Neutrophil (primary cell): Measurements from ENCODE around the gene NDUFV3.
"Not testable (repeated sequence)": the region's sequence is repeated elsewhere in the genome, so short reads cannot be mapped to it uniquely, and the experiment has no call there.

Experiments used
- H3K27ac ChIP-seq: fragments of 200-600 bp; sonication (generic); 2 replicates; pipeline ENCODE4 v1.5.1; 2016; ENCODE audit warnings: mild to moderate bottlenecking, moderate library complexity
- H3K27me3 ChIP-seq: fragments of 200-600 bp; sonication (generic); 2 replicates; pipeline ENCODE4 v1.6.0; 2016; ENCODE audit warnings: mild to moderate bottlenecking
- H3K36me3 ChIP-seq: fragments of 200-600 bp; sonication (generic); 2 replicates; pipeline ENCODE4 v1.5.1; 2017
- H3K4me1 ChIP-seq, 2 experiments: fragments of 200-600 bp in 1 of 2; sonication (generic) in 1 of 2; 1 replicate in 1 of 2; 2 replicates in 1 of 2; pipeline versions ENCODE4 v1.5.1 to v1.6.1; 2013 to 2016; ENCODE audit warnings: low read depth in 1 of 2, low read length in 1 of 2, mild to moderate bottlenecking in 1 of 2, moderate library complexity in 1 of 2; ENCODE audit not compliant: control insufficient read depth in 1 of 2, insufficient read depth in 1 of 2
- H3K4me3 ChIP-seq, 2 experiments: fragments of 200-600 bp in 1 of 2; sonication (generic) in 1 of 2; 1 replicate in 1 of 2; 2 replicates in 1 of 2; pipeline ENCODE4 v1.5.1; 2013 to 2016; ENCODE audit warnings: low read depth in 1 of 2, low read length in 1 of 2, mild to moderate bottlenecking in 1 of 2, moderate library complexity in 1 of 2
- H3K9me3 ChIP-seq: fragments of 200-600 bp; sonication (generic); 2 replicates; pipeline ENCODE4 v1.5.1; 2016
- TF ChIP-seq, protein P1 (sequence below): fragments of 200-600 bp; sonication (generic); IDR thresholded peaks from 2 replicates; pipeline ENCODE4 v1.5.1; 2016; ENCODE audit warnings: antibody characterized with exemption

Gene NDUFV3

DNA sequence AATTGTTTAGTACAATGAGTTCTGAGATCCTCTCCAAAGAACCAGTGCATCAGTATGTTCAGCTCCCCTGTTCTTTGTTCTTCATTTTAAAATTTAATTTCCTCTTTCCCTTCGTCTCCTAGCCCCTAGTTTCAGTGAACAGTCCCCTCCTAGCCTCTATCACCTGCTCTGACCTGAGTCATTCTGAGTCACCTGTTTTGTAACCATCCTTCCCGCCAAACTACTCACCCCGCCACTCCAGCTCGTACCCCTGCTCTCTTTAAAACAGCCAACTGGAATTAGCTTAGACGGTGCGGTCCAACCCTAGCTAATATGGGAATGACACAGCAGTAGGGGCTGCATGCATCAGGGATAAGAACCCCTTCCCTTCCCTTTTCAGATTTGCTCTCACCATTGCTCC, 49.1 kb downstream of the NDUFV3 start:
- Histone ChIP-seq H3K4me3 (no peak overlapping the region), H3K27ac (no peak overlapping the region), H3K4me1 (peaks cover 5 to 10% of the 10 kb centered on the region in 2 experiments), H3K36me3 (no peaks in the 10 kb centered on the region), H3K9me3 (no peaks in the 10 kb centered on the region), H3K27me3 (no peaks in the 10 kb centered on the region)
- TF ChIP-seq, protein P1, sequence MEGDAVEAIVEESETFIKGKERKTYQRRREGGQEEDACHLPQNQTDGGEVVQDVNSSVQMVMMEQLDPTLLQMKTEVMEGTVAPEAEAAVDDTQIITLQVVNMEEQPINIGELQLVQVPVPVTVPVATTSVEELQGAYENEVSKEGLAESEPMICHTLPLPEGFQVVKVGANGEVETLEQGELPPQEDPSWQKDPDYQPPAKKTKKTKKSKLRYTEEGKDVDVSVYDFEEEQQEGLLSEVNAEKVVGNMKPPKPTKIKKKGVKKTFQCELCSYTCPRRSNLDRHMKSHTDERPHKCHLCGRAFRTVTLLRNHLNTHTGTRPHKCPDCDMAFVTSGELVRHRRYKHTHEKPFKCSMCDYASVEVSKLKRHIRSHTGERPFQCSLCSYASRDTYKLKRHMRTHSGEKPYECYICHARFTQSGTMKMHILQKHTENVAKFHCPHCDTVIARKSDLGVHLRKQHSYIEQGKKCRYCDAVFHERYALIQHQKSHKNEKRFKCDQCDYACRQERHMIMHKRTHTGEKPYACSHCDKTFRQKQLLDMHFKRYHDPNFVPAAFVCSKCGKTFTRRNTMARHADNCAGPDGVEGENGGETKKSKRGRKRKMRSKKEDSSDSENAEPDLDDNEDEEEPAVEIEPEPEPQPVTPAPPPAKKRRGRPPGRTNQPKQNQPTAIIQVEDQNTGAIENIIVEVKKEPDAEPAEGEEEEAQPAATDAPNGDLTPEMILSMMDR, result no peak

DNA sequence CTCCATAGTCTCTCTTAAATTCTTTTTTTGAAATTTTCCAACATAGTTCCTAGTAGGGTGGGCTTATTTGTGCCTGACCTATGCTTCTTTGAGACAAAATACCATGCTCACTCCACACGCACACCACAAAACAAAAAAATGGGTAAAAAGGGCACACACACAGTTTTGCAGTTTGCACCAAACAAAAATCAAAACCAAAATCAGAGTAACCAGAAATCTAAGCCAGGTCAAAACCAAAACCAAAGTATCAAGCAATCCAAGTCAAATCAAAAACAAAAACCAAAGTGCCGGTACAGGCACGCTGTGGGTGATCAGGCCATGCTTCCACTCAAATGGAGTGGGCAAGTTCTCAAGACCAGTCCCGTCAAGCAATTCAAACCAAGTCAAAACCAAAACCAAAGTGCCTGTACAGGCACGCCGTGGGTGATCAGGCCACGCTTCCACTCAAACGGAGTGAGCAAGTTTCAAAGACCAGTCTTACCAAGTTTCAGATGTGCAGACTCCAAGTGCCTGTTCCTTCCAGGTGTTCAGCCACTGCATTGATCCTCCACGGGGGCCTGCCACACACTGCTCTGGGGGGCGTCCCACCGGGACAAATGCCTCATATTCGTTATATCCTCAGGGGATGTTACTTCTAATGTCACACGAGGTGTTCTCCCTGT, 56.1 kb downstream of the NDUFV3 start:
- H3K36me3 ChIP-seq, H3K27ac ChIP-seq: not testable (repeated sequence)

DNA sequence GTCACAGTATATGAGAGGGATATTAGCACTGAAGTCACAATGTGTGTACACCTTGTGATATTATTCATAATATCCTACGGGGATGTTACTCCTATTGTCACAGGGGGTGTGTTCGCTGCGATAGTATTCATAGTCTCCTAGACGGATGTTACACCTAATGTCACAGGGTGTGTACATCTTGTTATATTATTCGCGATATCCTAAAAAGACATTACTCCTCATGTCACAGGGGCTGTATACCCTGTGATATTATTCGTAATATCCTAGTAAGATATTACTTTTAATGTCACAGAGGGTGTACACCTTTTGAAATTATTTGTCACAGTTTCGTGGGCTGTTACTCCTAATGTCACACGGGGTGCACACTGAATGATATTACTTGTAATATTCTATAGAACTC, 58.1 kb downstream of the NDUFV3 start:
- H3K36me3 ChIP-seq, H3K27me3 ChIP-seq, H3K27ac ChIP-seq, H3K4me3 ChIP-seq, H3K4me1 ChIP-seq, H3K9me3 ChIP-seq: not testable (repeated sequence)

More for the DNA sequence above, 56.1 kb downstream of the NDUFV3 start:
- H3K9me3 ChIP-seq, H3K4me1 ChIP-seq, H3K4me3 ChIP-seq, H3K27me3 ChIP-seq: not testable (repeated sequence)

DNA sequence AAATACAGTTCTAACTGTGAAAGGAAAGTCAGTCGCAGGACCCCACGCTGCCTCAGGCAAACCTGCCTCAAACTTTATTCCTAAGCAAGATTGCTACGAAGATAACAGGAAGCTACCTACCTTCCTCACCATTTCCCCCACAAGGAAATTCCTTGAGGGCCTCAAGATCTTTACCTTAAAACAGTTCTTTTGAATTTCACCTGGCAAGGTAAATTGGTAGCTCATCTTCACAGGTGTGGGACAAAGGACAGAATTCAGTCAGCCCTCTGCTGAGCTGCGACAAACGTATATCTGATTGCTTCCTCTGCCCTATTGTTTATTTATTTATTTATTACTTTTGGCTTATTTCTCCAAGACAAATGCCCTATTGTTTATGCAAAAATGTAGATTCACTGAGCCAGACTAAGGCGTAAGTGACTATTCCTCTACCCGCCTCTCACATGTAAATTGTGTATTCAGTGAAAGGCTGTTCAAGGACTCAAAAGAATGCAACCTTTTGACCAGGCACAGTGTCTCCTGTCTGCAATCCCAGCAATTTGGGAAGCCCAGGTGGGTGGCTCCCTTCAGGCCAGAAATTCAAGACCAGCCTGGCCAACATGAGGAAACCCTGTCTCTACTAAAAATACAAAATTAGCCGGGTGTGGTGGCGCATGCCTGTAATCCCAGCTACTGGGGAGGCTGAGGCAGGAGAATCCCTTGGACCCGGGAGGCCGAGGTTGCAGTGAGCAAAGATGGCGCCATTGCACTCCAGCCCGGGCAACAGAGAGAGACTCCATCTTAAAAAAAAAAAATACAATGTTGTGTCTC, 63.9 kb downstream of the NDUFV3 start:
- no peaks in the 10 kb centered on the region for H3K4me1 ChIP-seq
- H3K27ac ChIP-seq, result no peak overlapping the region

DNA sequence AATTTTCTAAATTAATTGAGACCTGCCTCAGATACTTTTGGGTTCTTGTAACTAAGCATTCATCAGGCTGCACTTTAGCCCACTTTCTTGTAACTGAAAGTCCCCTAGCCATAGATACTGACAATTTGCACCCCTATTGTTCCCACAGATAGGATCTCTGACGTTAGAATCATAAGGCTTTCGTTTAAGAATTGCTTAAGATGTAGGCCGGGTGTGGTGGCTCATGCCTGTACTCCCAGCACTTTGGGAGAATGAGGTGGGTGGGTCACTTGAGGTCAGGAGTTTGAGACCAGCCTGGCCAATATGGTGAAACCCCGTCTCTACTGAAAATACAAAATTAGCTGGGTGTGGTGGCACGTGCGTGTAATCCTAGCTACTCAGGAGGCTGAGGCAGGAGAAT, 65.0 kb downstream of the NDUFV3 start:
- not testable (repeated sequence) for H3K27me3 ChIP-seq, H3K4me3 ChIP-seq

More for the DNA sequence above, 63.9 kb downstream of the NDUFV3 start:
- Histone ChIP-seq H3K4me3 (no peak overlapping the region), H3K9me3 (no peaks in the 10 kb centered on the region), H3K27me3 (no peaks in the 10 kb centered on the region), H3K36me3 (no peaks in the 10 kb centered on the region)
- TF ChIP-seq, protein P1, result no peak

DNA sequence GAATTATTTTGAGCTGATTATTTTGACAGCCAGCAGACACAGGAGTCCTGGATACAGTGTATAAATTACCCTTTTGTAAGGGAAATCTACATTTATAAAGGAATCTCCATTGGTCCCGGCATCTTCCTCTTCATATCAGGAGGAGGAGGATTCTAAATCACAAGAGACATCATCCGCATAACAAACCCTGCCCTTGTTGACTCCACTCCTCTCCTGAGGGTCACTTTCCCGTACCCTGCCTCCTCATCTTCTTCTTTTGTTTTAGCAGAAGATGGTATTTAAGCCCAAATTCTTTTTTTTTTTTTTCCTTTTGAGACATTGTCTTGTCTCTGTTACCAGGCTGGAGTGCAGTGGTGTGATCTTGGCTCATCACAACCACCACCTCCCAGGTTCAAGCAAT, 66.6 kb downstream of the NDUFV3 start:
- no peaks in the 10 kb centered on the region for H3K36me3 ChIP-seq
- no peaks in the 10 kb centered on the region for H3K9me3 ChIP-seq
- H3K27ac ChIP-seq, result no peak overlapping the region
- no peaks in the 10 kb centered on the region for H3K4me1 ChIP-seq
- H3K4me3 ChIP-seq, result no peak overlapping the region
- TF ChIP-seq, protein P1, result no peak
- no peaks in the 10 kb centered on the region for H3K27me3 ChIP-seq

More for the DNA sequence above, 65.0 kb downstream of the NDUFV3 start:
- H3K27ac ChIP-seq, H3K36me3 ChIP-seq, H3K9me3 ChIP-seq, H3K4me1 ChIP-seq: not testable (repeated sequence)

DNA sequence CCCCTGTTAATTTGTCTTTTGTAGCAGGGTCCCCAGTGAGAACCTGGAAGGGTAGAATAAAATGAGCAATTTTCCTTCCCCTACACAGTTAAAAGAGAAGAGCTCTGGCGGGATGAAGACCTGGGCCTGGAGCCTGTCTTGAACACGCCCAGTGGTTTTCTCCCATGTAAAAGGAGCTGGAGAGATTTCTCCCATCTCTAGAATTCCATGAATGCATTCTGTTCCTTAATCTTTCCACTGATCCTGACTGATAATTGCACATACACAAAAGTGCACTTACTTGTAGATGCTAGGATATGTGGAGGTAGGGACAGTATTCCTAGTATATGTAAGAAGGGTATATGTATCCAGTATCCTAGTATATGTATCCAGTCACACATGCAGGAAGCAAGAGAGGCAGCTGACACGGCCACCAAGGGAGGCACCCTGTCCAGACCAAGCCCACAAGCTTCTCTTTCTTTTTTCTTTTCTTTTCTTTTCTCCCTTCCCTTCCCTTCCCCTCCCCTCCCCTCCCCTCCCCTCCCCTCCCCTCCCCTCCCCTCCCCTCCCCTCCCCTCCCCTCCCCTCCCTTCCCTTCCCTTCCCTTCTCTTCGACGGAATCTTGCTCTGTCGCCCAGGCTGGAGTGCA, 69.4 kb downstream of the NDUFV3 start:
- no peaks in the 10 kb centered on the region for H3K4me1 ChIP-seq

More for the DNA sequence above, 69.4 kb downstream of the NDUFV3 start:
- H3K27ac ChIP-seq, result no peak overlapping the region
- no peaks in the 10 kb centered on the region for H3K27me3 ChIP-seq
- no peak overlapping the region for H3K4me3 ChIP-seq
- TF ChIP-seq, protein P1, result no peak
- H3K36me3 ChIP-seq, result no peaks in the 10 kb centered on the region
- no peaks in the 10 kb centered on the region for H3K9me3 ChIP-seq
